B cell (primary cell): ENCODE data around the gene FOXA3. TPM values are rescaled to one million over a fixed set of nuclear protein-coding genes. Genes with fewer than 3 reads are reported as not detected.

Experiments used
- ATAC-seq: fragments of 200-7000 bp; cut with Tn5 transposase; one replicate; pipeline ENCODE4 v1.10.0; 2021; ENCODE audit warnings: low read depth, mild to moderate bottlenecking, moderate number of reproducible peaks, moderate library complexity
- CTCF ChIA-PET: fragments of 350-600 bp; sonication (Branson Sonifier 250); formaldehyde crosslinking; loops from one replicate; lab custom pipeline; 2021; ENCODE audit warnings: antibody characterized with exemption, inconsistent platforms; lab: Charles Lee
- POLR2A ChIA-PET: fragments of 350-600 bp; sonication (Branson Sonifier 250); formaldehyde crosslinking; loops from one replicate; lab custom pipeline; 2021; ENCODE audit warnings: antibody characterized with exemption; lab: Charles Lee
- DNase-seq: peaks from one replicate; pipeline ENCODE4 v3.0.0; 2013
- H2AFZ ChIP-seq: 2 replicates; pipeline ENCODE4 v1.6.1; 2012; ENCODE audit warnings: mild to moderate bottlenecking, low read depth, low read length; ENCODE audit not compliant: insufficient read depth, poor library complexity, severe bottlenecking
- H3K27ac ChIP-seq, 2 donors: 1 replicate in 1 of 2; 2 replicates in 1 of 2; pipeline ENCODE4 v1.5.1; 2012 to 2013; ENCODE audit warnings: low read length in 2 of 2, mild to moderate bottlenecking in 2 of 2, moderate library complexity in 1 of 2
- H3K27me3 ChIP-seq, 4 experiments: fragments of 200-600 bp in 1 of 4; sonication (generic) in 1 of 4; replicated peaks in 1 of 4; 1 replicate in 2 of 4; 2 replicates in 2 of 4; pipeline versions ENCODE4 v1.6.1 to v1.7.0; 2013 to 2016; ENCODE audit warnings: low read length in 3 of 4, mild to moderate bottlenecking in 2 of 4, mixed read lengths in 1 of 4, moderate library complexity in 1 of 4; ENCODE audit not compliant: insufficient read depth in 4 of 4, control insufficient read depth in 3 of 4; ENCODE audit errors: control extremely low read depth in 1 of 4
- H3K36me3 ChIP-seq, 2 experiments: replicated peaks in 1 of 2; 1 replicate in 1 of 2; 2 replicates in 1 of 2; pipeline versions ENCODE4 v1.6.1 to v1.7.1; 2013; ENCODE audit warnings: low read length in 1 of 2; ENCODE audit not compliant: insufficient read depth in 2 of 2, control insufficient read depth in 1 of 2; ENCODE audit errors: control extremely low read depth in 1 of 2, extremely low read depth in 1 of 2
- H3K4me1 ChIP-seq, 2 donors: fragments of 200-600 bp in 1 of 2; sonication (generic) in 1 of 2; 1 replicate in 1 of 2; 2 replicates in 1 of 2; pipeline versions ENCODE4 v1.5.1 to v1.6.1; 2013 to 2017; ENCODE audit warnings: low read length in 2 of 2; ENCODE audit not compliant: control insufficient read depth in 2 of 2, insufficient read depth in 2 of 2
- H3K4me2 ChIP-seq: replicated peaks from 2 replicates; pipeline ENCODE3; 2012; ENCODE audit warnings: mild to moderate bottlenecking, low read depth, low read length; ENCODE audit not compliant: poor library complexity, severe bottlenecking
- H3K4me3 ChIP-seq, 5 experiments: fragments of 200-600 bp in 1 of 5; sonication (generic) in 1 of 5; 1 replicate in 3 of 5; 2 replicates in 2 of 5; pipeline versions ENCODE4 v1.5.1 to v1.7.0; 2011 to 2016; ENCODE audit warnings: low read length in 4 of 5, mild to moderate bottlenecking in 4 of 5, low read depth in 2 of 5, control low read depth in 1 of 5, moderate library complexity in 1 of 5; ENCODE audit not compliant: insufficient read depth in 1 of 5; ENCODE audit errors: control extremely low read depth in 1 of 5, extremely low read depth in 1 of 5
- H3K79me2 ChIP-seq: fragments of 200-600 bp; sonication (generic); one replicate; pipeline ENCODE4 v1.6.0; 2016; ENCODE audit warnings: low read length; ENCODE audit not compliant: control insufficient read depth, insufficient read depth
- H3K9ac ChIP-seq: fragments of 200-600 bp; sonication (generic); 2 replicates; pipeline ENCODE4 v1.6.1; 2017; ENCODE audit warnings: mild to moderate bottlenecking, low read length, moderate library complexity
- H3K9me3 ChIP-seq, 3 donors: one replicate each; pipeline versions ENCODE4 v1.6.1 to v1.7.1; 2013; ENCODE audit warnings: low read length in 2 of 3; ENCODE audit not compliant: control insufficient read depth in 2 of 3, insufficient read depth in 1 of 3; ENCODE audit errors: control extremely low read depth in 1 of 3
- H4K20me1 ChIP-seq: 2 replicates; pipeline ENCODE4 v1.6.0; 2012; ENCODE audit warnings: mild to moderate bottlenecking, low read length; ENCODE audit not compliant: insufficient read depth, control insufficient read depth, poor library complexity, severe bottlenecking
- H3K27ac Mint-ChIP-seq: one replicate; pipeline ENCODE4 v1.8.0; 2021; ENCODE audit warnings: mixed read lengths
- H3K27me3 Mint-ChIP-seq: one replicate; pipeline ENCODE4 v1.8.0; 2021; ENCODE audit warnings: mixed read lengths
- H3K4me1 Mint-ChIP-seq: one replicate; pipeline ENCODE4 v1.8.0; 2021; ENCODE audit warnings: mixed read lengths
- H3K4me3 Mint-ChIP-seq: one replicate; pipeline ENCODE4 v1.8.0; 2021; ENCODE audit warnings: mixed read lengths
- H3K9me3 Mint-ChIP-seq: one replicate; pipeline ENCODE4 v1.8.0; 2022; ENCODE audit warnings: mixed read lengths; ENCODE audit not compliant: insufficient read depth
- EZH2 ChIP-seq: IDR thresholded peaks from 2 replicates; pipeline ENCODE4 v1.6.1; 2012; ENCODE audit warnings: borderline replicate concordance, low read depth, mild to moderate bottlenecking, moderate library complexity, low read length; ENCODE audit not compliant: insufficient read depth, poor library complexity, severe bottlenecking
- WGBS: methylation state at CpG from one replicate; pipeline ENCODE4 v1.1.5; 2013; ENCODE audit warnings: missing lambda C conversion rate; ENCODE audit not compliant: insufficient coverage; 5-methylcytosine and 5-hydroxymethylcytosine counted together
- intact Hi-C: fragments of 100-400 bp; cut with micrococcal nuclease; formaldehyde crosslinking; loops from one replicate; pipeline ENCODE4 v1.10.0; 2022
- polyA plus RNA-seq: library from polyadenylated mRNA; depleted of rRNA; stranded (reverse); fragments of >200 nt; gene quantifications from 2 replicates; pipeline ENCODE4 v1.2.3, GENCODE V29; 2012
- total RNA-seq, 2 donors: library from RNA; stranded (reverse); fragments of 120-200 nt in 1 of 2; gene quantifications; 1 replicate in 1 of 2; 2 replicates in 1 of 2; pipeline versions ENCODE4 v1.2.3 to v1.2.4, GENCODE V29; 2013 to 2022
- TF ChIP-seq, protein P1 (sequence below): fragments of 200-600 bp; IDR thresholded peaks from one replicate; pipeline ENCODE4 v1.8.0; 2022; ENCODE audit warnings: antibody characterized with exemption, mild to moderate bottlenecking

Gene FOXA3
- total and polyA plus RNA-seq, 2 donors (not counting 1 experiment from before 2014, with no cell fraction given) = not detected

- POLR2A ChIA-PET = no interaction called here
- H3K4me1 Mint-ChIP-seq = no peaks in the 10 kb centered on the region
Observed at GRCh38 chr19:45919678-45920077, 55.6 kb downstream of the FOXA3 start.

GRCh38 chr19:45920458-45920857 lies 56.3 kb downstream of the FOXA3 start:
- intact Hi-C loops = no loop called here
- H3K4me1 ChIP-seq = no peaks in the 10 kb centered on the region
- Mint-ChIP-seq H3K9me3 (no peaks in the 10 kb centered on the region), H3K4me1 (no peaks in the 10 kb centered on the region), H3K4me3 (no peak overlapping the region), H3K27me3 (peaks cover 10% of the 10 kb centered on the region), H3K27ac (no peak overlapping the region)
- CTCF ChIA-PET = interaction anchor here (0.8 kb wide), 1 partner anchor 104 kb away, joined by 4 read pairs; no protein-coding TSS in a partner anchor
- H3K27me3 ChIP-seq = peaks cover 0 to 4% (median 0%) of the 10 kb centered on the region in 4 experiments
- H3K27ac ChIP-seq = no peak overlapping the region
- H3K9ac ChIP-seq = no peak overlapping the region
- WGBS = 95% methylated on average over 2 of the region's 8 CpGs
- no peak overlapping the region for H3K4me2 ChIP-seq
- DNase-seq (no peak), ATAC-seq (no peak)
- no peak overlapping the region for H3K4me3 ChIP-seq
- no peak for TF ChIP-seq EZH2
- TF ChIP-seq, protein P1, sequence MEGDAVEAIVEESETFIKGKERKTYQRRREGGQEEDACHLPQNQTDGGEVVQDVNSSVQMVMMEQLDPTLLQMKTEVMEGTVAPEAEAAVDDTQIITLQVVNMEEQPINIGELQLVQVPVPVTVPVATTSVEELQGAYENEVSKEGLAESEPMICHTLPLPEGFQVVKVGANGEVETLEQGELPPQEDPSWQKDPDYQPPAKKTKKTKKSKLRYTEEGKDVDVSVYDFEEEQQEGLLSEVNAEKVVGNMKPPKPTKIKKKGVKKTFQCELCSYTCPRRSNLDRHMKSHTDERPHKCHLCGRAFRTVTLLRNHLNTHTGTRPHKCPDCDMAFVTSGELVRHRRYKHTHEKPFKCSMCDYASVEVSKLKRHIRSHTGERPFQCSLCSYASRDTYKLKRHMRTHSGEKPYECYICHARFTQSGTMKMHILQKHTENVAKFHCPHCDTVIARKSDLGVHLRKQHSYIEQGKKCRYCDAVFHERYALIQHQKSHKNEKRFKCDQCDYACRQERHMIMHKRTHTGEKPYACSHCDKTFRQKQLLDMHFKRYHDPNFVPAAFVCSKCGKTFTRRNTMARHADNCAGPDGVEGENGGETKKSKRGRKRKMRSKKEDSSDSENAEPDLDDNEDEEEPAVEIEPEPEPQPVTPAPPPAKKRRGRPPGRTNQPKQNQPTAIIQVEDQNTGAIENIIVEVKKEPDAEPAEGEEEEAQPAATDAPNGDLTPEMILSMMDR = no peak
- H3K36me3 ChIP-seq = no peaks in the 10 kb centered on the region
- POLR2A ChIA-PET = no interaction called here
- no peaks in the 10 kb centered on the region for H3K79me2 ChIP-seq
- no peaks in the 10 kb centered on the region for H3K9me3 ChIP-seq
- H4K20me1 ChIP-seq = no peaks in the 10 kb centered on the region
- no peak overlapping the region for H2AFZ ChIP-seq

More at GRCh38 chr19:45919678-45920077, 55.6 kb downstream of the FOXA3 start:
- Mint-ChIP-seq H3K9me3 (no peaks in the 10 kb centered on the region), H3K4me3 (no peak overlapping the region), H3K27ac (no peak overlapping the region), H3K27me3 (peaks cover 10% of the 10 kb centered on the region)
- no peaks in the 10 kb centered on the region for H4K20me1 ChIP-seq
- H3K4me3 ChIP-seq = no peak overlapping the region
- H3K36me3 ChIP-seq = no peaks in the 10 kb centered on the region
- CTCF ChIA-PET = interaction anchor here (0.8 kb wide), 1 partner anchor 103 kb away, joined by 4 read pairs; no protein-coding TSS in a partner anchor
- 69% methylated on average over 4 of the region's 7 CpGs for WGBS
- H3K79me2 ChIP-seq = no peaks in the 10 kb centered on the region
- no peak for DNase-seq
- intact Hi-C loops = no loop called here
- H3K4me1 ChIP-seq = no peaks in the 10 kb centered on the region
- no peaks in the 10 kb centered on the region for H3K9me3 ChIP-seq
- peaks cover 0 to 4% (median 0%) of the 10 kb centered on the region in 4 experiments for H3K27me3 ChIP-seq
- no peak overlapping the region for H3K9ac ChIP-seq
- H2AFZ ChIP-seq = no peak overlapping the region
- TF ChIP-seq, protein P1 = no peak
- TF ChIP-seq EZH2 = no peak
- no peak for ATAC-seq
- no peak overlapping the region for H3K4me2 ChIP-seq
- no peak overlapping the region for H3K27ac ChIP-seq
